ENCODE data around the gene NPC2. TPM values are rescaled to one million over a fixed set of nuclear protein-coding genes. Genes with fewer than 3 reads are reported as not detected.

The NPC2 gene
- total RNA-seq, 2 experiments from 2014 or later, result 25.0 to 35.6 TPM

GRCh38 chr14:74514471-74514941, 21.4 kb upstream of the NPC2 start:
- Mint-ChIP-seq H3K27me3 (peaks cover 40% of the 10 kb centered on the region), H3K4me3 (no peak overlapping the region), H3K36me3 (no peaks in the 10 kb centered on the region), H3K4me1 (peaks cover 11% of the 10 kb centered on the region), H3K27ac (no peak overlapping the region), H3K9me3 (ENCODE audit: low read depth) (no peaks in the 10 kb centered on the region)
- ATAC-seq (peak; percentile 16), DNase-seq (no peak)
- CTCF ChIA-PET, result interaction anchor here (1.1 to 1.2 kb wide), 2 partner anchors 9 to 11 kb away, joined by 3 to 6 read pairs; no protein-coding TSS in a partner anchor

- CTCF ChIA-PET, result interaction anchor here (1.4 kb wide), 1 partner anchor 151 kb away, joined by 4 read pairs; no protein-coding TSS in a partner anchor
- no peak for ATAC-seq
Measured at GRCh38 chr14:74511966-74512830, 19.1 kb upstream of the NPC2 start.

GRCh38 chr14:74510959-74511409, 17.9 kb upstream of the NPC2 start:
- Mint-ChIP-seq H3K27ac (no peak overlapping the region), H3K4me3 (no peak overlapping the region), H3K9me3 (ENCODE audit: low read depth) (no peaks in the 10 kb centered on the region), H3K4me1 (peaks cover 11% of the 10 kb centered on the region), H3K36me3 (no peaks in the 10 kb centered on the region), H3K27me3 (peaks cover 39% of the 10 kb centered on the region)
- no peak for ATAC-seq
- CTCF ChIA-PET, result interaction anchor here (1.4 kb wide), 1 partner anchor 149 kb away, joined by 4 read pairs; no protein-coding TSS in a partner anchor
- DNase-seq, result no peak

More at GRCh38 chr14:74511966-74512830, 19.1 kb upstream of the NPC2 start:
- peaks cover 37% of the 10 kb centered on the region for H3K27me3 Mint-ChIP-seq
- no peak overlapping the region for H3K27ac Mint-ChIP-seq
- DNase-seq, result no peak
- no peaks in the 10 kb centered on the region for H3K36me3 Mint-ChIP-seq
- no peaks in the 10 kb centered on the region for H3K9me3 Mint-ChIP-seq (ENCODE audit: low read depth)
- no peak overlapping the region for H3K4me3 Mint-ChIP-seq
- peaks cover 11% of the 10 kb centered on the region for H3K4me1 Mint-ChIP-seq

GRCh38 chr14:74510223-74510931, 17.3 kb upstream of the NPC2 start:
- H3K9me3 Mint-ChIP-seq (ENCODE audit: low read depth), result no peaks in the 10 kb centered on the region
- no peaks in the 10 kb centered on the region for H3K36me3 Mint-ChIP-seq
- peaks cover 32% of the 10 kb centered on the region for H3K27me3 Mint-ChIP-seq
- no peak overlapping the region for H3K27ac Mint-ChIP-seq
- no peak for DNase-seq
- H3K4me3 Mint-ChIP-seq, result no peak overlapping the region
- H3K4me1 Mint-ChIP-seq, result peaks cover 11% of the 10 kb centered on the region
- no peak for ATAC-seq
- CTCF ChIA-PET, result no interaction called here

GRCh38 chr14:74509587-74510222, 16.6 kb upstream of the NPC2 start:
- no peak overlapping the region for H3K4me3 Mint-ChIP-seq
- H3K27ac Mint-ChIP-seq, result no peak overlapping the region
- H3K36me3 Mint-ChIP-seq, result no peaks in the 10 kb centered on the region
- H3K27me3 Mint-ChIP-seq, result peaks cover 28% of the 10 kb centered on the region
- ATAC-seq (no peak), DNase-seq (no peak)
- peaks cover 8% of the 10 kb centered on the region for H3K4me1 Mint-ChIP-seq
- CTCF ChIA-PET, result no interaction called here
- H3K9me3 Mint-ChIP-seq (ENCODE audit: low read depth), result no peaks in the 10 kb centered on the region

GRCh38 chr14:74508844-74509428, 15.8 kb upstream of the NPC2 start:
- no peak for ATAC-seq
- CTCF ChIA-PET, result no interaction called here
- peaks cover 2% of the 10 kb centered on the region for H3K4me1 Mint-ChIP-seq
- H3K27ac Mint-ChIP-seq, result no peak overlapping the region
- no peaks in the 10 kb centered on the region for H3K36me3 Mint-ChIP-seq
- H3K9me3 Mint-ChIP-seq (ENCODE audit: low read depth), result no peaks in the 10 kb centered on the region
- no peak for DNase-seq
- no peak overlapping the region for H3K4me3 Mint-ChIP-seq
- peaks cover 22% of the 10 kb centered on the region for H3K27me3 Mint-ChIP-seq

- H3K27ac Mint-ChIP-seq, result no peak overlapping the region
- DNase-seq (no peak), ATAC-seq (no peak)
- no peak overlapping the region for H3K4me3 Mint-ChIP-seq
- CTCF ChIA-PET, result no interaction called here
- H3K36me3 Mint-ChIP-seq, result no peaks in the 10 kb centered on the region
- H3K9me3 Mint-ChIP-seq (ENCODE audit: low read depth), result no peaks in the 10 kb centered on the region
- H3K4me1 Mint-ChIP-seq, result no peaks in the 10 kb centered on the region
- peaks cover 17% of the 10 kb centered on the region for H3K27me3 Mint-ChIP-seq
Measured at GRCh38 chr14:74508292-74508731, 15.2 kb upstream of the NPC2 start.

GRCh38 chr14:74507840-74508239, 14.7 kb upstream of the NPC2 start:
- no peak for ATAC-seq
- DNase-seq, result no peak
- H3K36me3 Mint-ChIP-seq, result no peaks in the 10 kb centered on the region

GRCh38 chr14:74507085-74507484, 14.0 kb upstream of the NPC2 start:
- DNase-seq (no peak), ATAC-seq (no peak)
- Mint-ChIP-seq H3K36me3 (no peaks in the 10 kb centered on the region), H3K27ac (no peak overlapping the region), H3K4me1 (no peaks in the 10 kb centered on the region), H3K27me3 (peaks cover 10% of the 10 kb centered on the region), H3K9me3 (ENCODE audit: low read depth) (no peaks in the 10 kb centered on the region), H3K4me3 (no peak overlapping the region)
- CTCF ChIA-PET, result no interaction called here

More at GRCh38 chr14:74507840-74508239, 14.7 kb upstream of the NPC2 start:
- H3K27me3 Mint-ChIP-seq, result peaks cover 12% of the 10 kb centered on the region
- CTCF ChIA-PET, result no interaction called here
- no peaks in the 10 kb centered on the region for H3K9me3 Mint-ChIP-seq (ENCODE audit: low read depth)
- H3K27ac Mint-ChIP-seq, result no peak overlapping the region
- no peak overlapping the region for H3K4me3 Mint-ChIP-seq
- H3K4me1 Mint-ChIP-seq, result no peaks in the 10 kb centered on the region

- DNase-seq, result no peak
- no peak overlapping the region for H3K4me3 Mint-ChIP-seq
- H3K4me1 Mint-ChIP-seq, result no peaks in the 10 kb centered on the region
- ATAC-seq, result no peak
- peaks cover 10% of the 10 kb centered on the region for H3K27me3 Mint-ChIP-seq
- CTCF ChIA-PET, result interaction anchor here (1.3 kb wide), 1 partner anchor 8 kb away, joined by 6 read pairs; no protein-coding TSS in a partner anchor
- H3K36me3 Mint-ChIP-seq, result no peaks in the 10 kb centered on the region
- no peak overlapping the region for H3K27ac Mint-ChIP-seq
- no peaks in the 10 kb centered on the region for H3K9me3 Mint-ChIP-seq (ENCODE audit: low read depth)
Measured at GRCh38 chr14:74506411-74506851, 13.3 kb upstream of the NPC2 start.

GRCh38 chr14:74505831-74506230, 12.7 kb upstream of the NPC2 start:
- Mint-ChIP-seq H3K36me3 (no peaks in the 10 kb centered on the region), H3K27ac (no peak overlapping the region), H3K4me3 (no peak overlapping the region), H3K4me1 (no peaks in the 10 kb centered on the region), H3K9me3 (ENCODE audit: low read depth) (no peaks in the 10 kb centered on the region), H3K27me3 (peaks cover 7% of the 10 kb centered on the region)
- no peak for ATAC-seq
- DNase-seq, result no peak
- CTCF ChIA-PET, result interaction anchor here (1.3 kb wide), 1 partner anchor 9 kb away, joined by 6 read pairs; no protein-coding TSS in a partner anchor

- H3K27ac Mint-ChIP-seq, result no peak overlapping the region
- ATAC-seq (no peak), DNase-seq (no peak)
- CTCF ChIA-PET, result interaction anchor here (1.3 kb wide), 1 partner anchor 9 kb away, joined by 6 read pairs; no protein-coding TSS in a partner anchor
- H3K4me1 Mint-ChIP-seq, result no peaks in the 10 kb centered on the region
- no peaks in the 10 kb centered on the region for H3K36me3 Mint-ChIP-seq
- no peak overlapping the region for H3K4me3 Mint-ChIP-seq
- no peaks in the 10 kb centered on the region for H3K9me3 Mint-ChIP-seq (ENCODE audit: low read depth)
- peaks cover 7% of the 10 kb centered on the region for H3K27me3 Mint-ChIP-seq
Measured at GRCh38 chr14:74504874-74505720, 12.0 kb upstream of the NPC2 start.

Data from activated CD8-positive, alpha-beta memory T cell treated with anti-CD3 and anti-CD28 coated beads, Interleukin-2, amount 10 ng/mL, durations not matched to agents 7 days and 5 days (primary cell).